ENCODE results near the gene INTS1. TPM values are rescaled to one million over a fixed set of nuclear protein-coding genes. Genes with fewer than 3 reads are reported as not detected.

The INTS1 gene
- total RNA-seq, 2 donors from 2014 or later = 79.0 to 153 TPM

- no peaks in the 10 kb centered on the region for H3K36me3 Mint-ChIP-seq
- H3K27ac Mint-ChIP-seq = no peak overlapping the region
- H3K9me3 Mint-ChIP-seq = no peaks in the 10 kb centered on the region
- ATAC-seq = no peak
- no peaks in the 10 kb centered on the region for H3K27me3 Mint-ChIP-seq
- no peaks in the 10 kb centered on the region for H3K4me1 Mint-ChIP-seq (ENCODE audit: low read depth in 2 of 2)
- DNase-seq (ENCODE audit: low spot score) = no peak
- no peak overlapping the region for H3K4me3 Mint-ChIP-seq
Measured at GRCh38 chr7:1438821-1439220, 65.4 kb downstream of the INTS1 start.

GRCh38 chr7:1438208-1438607 lies 66.0 kb downstream of the INTS1 start:
- no peak for DNase-seq (ENCODE audit: low spot score)
- no peaks in the 10 kb centered on the region for H3K36me3 Mint-ChIP-seq
- H3K9me3 Mint-ChIP-seq = no peaks in the 10 kb centered on the region
- no peaks in the 10 kb centered on the region for H3K4me1 Mint-ChIP-seq (ENCODE audit: low read depth in 2 of 2)
- no peaks in the 10 kb centered on the region for H3K27me3 Mint-ChIP-seq
- H3K27ac Mint-ChIP-seq = no peak overlapping the region
- no peak overlapping the region for H3K4me3 Mint-ChIP-seq
- no peak for ATAC-seq

GRCh38 chr7:1437155-1437880 lies 66.9 kb downstream of the INTS1 start:
- Mint-ChIP-seq H3K9me3 (no peaks in the 10 kb centered on the region), H3K27me3 (peaks cover 0 to 2% of the 10 kb centered on the region in 2 donors), H3K4me1 (ENCODE audit: low read depth in 2 of 2) (peaks cover 3% of the 10 kb centered on the region in 2 donors), H3K27ac (no peak overlapping the region), H3K4me3 (no peak overlapping the region), H3K36me3 (no peaks in the 10 kb centered on the region)
- DNase-seq (ENCODE audit: low spot score) (no peak), ATAC-seq (no peak)

GRCh38 chr7:1436608-1437007 lies 67.6 kb downstream of the INTS1 start:
- ATAC-seq = no peak
- H3K9me3 Mint-ChIP-seq = no peaks in the 10 kb centered on the region
- H3K27ac Mint-ChIP-seq = no peak overlapping the region
- no peak for DNase-seq (ENCODE audit: low spot score)
- H3K27me3 Mint-ChIP-seq = peaks cover 0 to 3% of the 10 kb centered on the region in 2 donors
- H3K36me3 Mint-ChIP-seq = no peaks in the 10 kb centered on the region
- no peak overlapping the region for H3K4me3 Mint-ChIP-seq
- peaks cover 3 to 5% of the 10 kb centered on the region in 2 donors for H3K4me1 Mint-ChIP-seq (ENCODE audit: low read depth in 2 of 2)

GRCh38 chr7:1434891-1435670 lies 69.1 kb downstream of the INTS1 start:
- H3K4me3 Mint-ChIP-seq = no peak overlapping the region
- DNase-seq (ENCODE audit: low spot score) (no peak), ATAC-seq (no peak)
- H3K9me3 Mint-ChIP-seq = no peaks in the 10 kb centered on the region
- no peaks in the 10 kb centered on the region for H3K36me3 Mint-ChIP-seq
- H3K27me3 Mint-ChIP-seq = peaks cover 0 to 3% of the 10 kb centered on the region in 2 donors
- H3K4me1 Mint-ChIP-seq (ENCODE audit: low read depth in 2 of 2) = peaks cover 3 to 5% of the 10 kb centered on the region in 2 donors
- H3K27ac Mint-ChIP-seq = no peak overlapping the region

- ATAC-seq = no peak
- Mint-ChIP-seq H3K36me3 (no peaks in the 10 kb centered on the region), H3K9me3 (no peaks in the 10 kb centered on the region), H3K4me3 (no peak overlapping the region), H3K27ac (no peak overlapping the region), H3K4me1 (ENCODE audit: low read depth in 2 of 2) (peaks cover 3 to 5% of the 10 kb centered on the region in 2 donors), H3K27me3 (peaks cover 0 to 3% of the 10 kb centered on the region in 2 donors)
- no peak for DNase-seq (ENCODE audit: low spot score)
Measured at GRCh38 chr7:1434165-1434718, 69.9 kb downstream of the INTS1 start.

GRCh38 chr7:1433128-1433920 lies 70.9 kb downstream of the INTS1 start:
- no peak for ATAC-seq
- no peak for DNase-seq (ENCODE audit: low spot score)
- Mint-ChIP-seq H3K9me3 (no peaks in the 10 kb centered on the region), H3K36me3 (no peaks in the 10 kb centered on the region), H3K27me3 (peaks cover 0 to 3% of the 10 kb centered on the region in 2 donors), H3K4me1 (ENCODE audit: low read depth in 2 of 2) (peaks cover 3 to 5% of the 10 kb centered on the region in 2 donors), H3K4me3 (no peak overlapping the region), H3K27ac (no peak overlapping the region)

GRCh38 chr7:1432411-1433082 lies 71.6 kb downstream of the INTS1 start:
- Mint-ChIP-seq H3K27ac (no peak overlapping the region), H3K4me3 (no peak overlapping the region), H3K9me3 (no peaks in the 10 kb centered on the region), H3K36me3 (no peaks in the 10 kb centered on the region), H3K27me3 (peaks cover 0 to 3% of the 10 kb centered on the region in 2 donors), H3K4me1 (ENCODE audit: low read depth in 2 of 2) (peaks cover 3 to 5% of the 10 kb centered on the region in 2 donors)
- peak; percentile 59 to 72 for ATAC-seq
- DNase-seq (ENCODE audit: low spot score) = peak; percentile 80

GRCh38 chr7:1431634-1432380 lies 72.4 kb downstream of the INTS1 start:
- H3K9me3 Mint-ChIP-seq = no peaks in the 10 kb centered on the region
- H3K27me3 Mint-ChIP-seq = peaks cover 0 to 3% of the 10 kb centered on the region in 2 donors
- no peak overlapping the region for H3K27ac Mint-ChIP-seq
- H3K36me3 Mint-ChIP-seq = no peaks in the 10 kb centered on the region
- H3K4me1 Mint-ChIP-seq (ENCODE audit: low read depth in 2 of 2) = peaks cover 3 to 5% of the 10 kb centered on the region in 2 donors
- no peak for ATAC-seq
- H3K4me3 Mint-ChIP-seq = no peak overlapping the region
- DNase-seq (ENCODE audit: low spot score) = no peak

- DNase-seq (ENCODE audit: low spot score) (no peak), ATAC-seq (no peak)
- Mint-ChIP-seq H3K4me1 (ENCODE audit: low read depth in 2 of 2) (peaks cover 3 to 5% of the 10 kb centered on the region in 2 donors), H3K4me3 (no peak overlapping the region), H3K27me3 (peaks cover 0 to 3% of the 10 kb centered on the region in 2 donors), H3K9me3 (no peaks in the 10 kb centered on the region), H3K36me3 (no peaks in the 10 kb centered on the region), H3K27ac (no peak overlapping the region)
Measured at GRCh38 chr7:1431226-1431625, 73.0 kb downstream of the INTS1 start.

- Mint-ChIP-seq H3K4me3 (no peak overlapping the region), H3K27ac (no peak overlapping the region), H3K27me3 (peaks cover 0 to 3% of the 10 kb centered on the region in 2 donors), H3K36me3 (no peaks in the 10 kb centered on the region), H3K9me3 (no peaks in the 10 kb centered on the region), H3K4me1 (ENCODE audit: low read depth in 2 of 2) (peaks cover 3 to 5% of the 10 kb centered on the region in 2 donors)
- no peak for ATAC-seq
- DNase-seq (ENCODE audit: low spot score) = no peak
Measured at GRCh38 chr7:1430056-1430845, 73.9 kb downstream of the INTS1 start.

- DNase-seq (ENCODE audit: low spot score) (no peak), ATAC-seq (no peak)
- no peak overlapping the region for H3K4me3 Mint-ChIP-seq
- H3K4me1 Mint-ChIP-seq (ENCODE audit: low read depth in 2 of 2) = peaks cover 3 to 5% of the 10 kb centered on the region in 2 donors
- H3K27me3 Mint-ChIP-seq = peaks cover 0 to 7% of the 10 kb centered on the region in 2 donors
- H3K27ac Mint-ChIP-seq = no peak overlapping the region
- no peaks in the 10 kb centered on the region for H3K36me3 Mint-ChIP-seq
- no peaks in the 10 kb centered on the region for H3K9me3 Mint-ChIP-seq
Measured at GRCh38 chr7:1428941-1429501, 75.2 kb downstream of the INTS1 start.

All from natural killer cell treated with Interleukin-12 subunit alpha and Interleukin-12 subunit beta and Interleukin-15 and Interleukin-18, amount 100 ng/mL, for 72 hours (primary cell).